Stimulated activated CD8-positive, alpha-beta memory T cell treated with anti-CD3 and anti-CD28 coated beads, Interleukin-15, amount 100 ng/mL, for 24 hours (primary cell): Measurements from ENCODE around the gene USP10.

Experiments
- DNase-seq: peaks from one replicate; pipeline ENCODE4 v3.0.0-alpha.2; 2020; ENCODE audit warnings: low read depth

Gene USP10

DNA sequence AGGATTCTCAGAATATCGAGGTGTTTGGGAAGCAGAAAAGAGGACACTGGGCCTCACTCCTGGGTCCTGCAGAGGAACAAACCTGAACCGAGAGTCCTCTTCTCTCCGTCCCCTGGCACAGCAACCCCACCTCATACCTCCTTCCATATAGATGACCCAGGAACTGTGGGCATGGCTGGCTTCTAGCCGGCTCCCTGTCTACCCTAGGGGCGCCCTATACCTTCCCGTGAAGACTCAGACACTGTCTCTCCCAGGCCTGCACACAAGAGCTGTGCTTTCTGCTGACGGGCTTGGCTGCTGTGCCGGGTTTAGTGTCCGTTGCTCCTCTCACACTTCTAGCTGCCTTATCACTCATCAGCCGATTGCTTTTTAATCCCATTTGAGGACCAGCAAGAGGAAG lies 73.5 kb downstream of the USP10 start:
- no peak for DNase-seq

DNA sequence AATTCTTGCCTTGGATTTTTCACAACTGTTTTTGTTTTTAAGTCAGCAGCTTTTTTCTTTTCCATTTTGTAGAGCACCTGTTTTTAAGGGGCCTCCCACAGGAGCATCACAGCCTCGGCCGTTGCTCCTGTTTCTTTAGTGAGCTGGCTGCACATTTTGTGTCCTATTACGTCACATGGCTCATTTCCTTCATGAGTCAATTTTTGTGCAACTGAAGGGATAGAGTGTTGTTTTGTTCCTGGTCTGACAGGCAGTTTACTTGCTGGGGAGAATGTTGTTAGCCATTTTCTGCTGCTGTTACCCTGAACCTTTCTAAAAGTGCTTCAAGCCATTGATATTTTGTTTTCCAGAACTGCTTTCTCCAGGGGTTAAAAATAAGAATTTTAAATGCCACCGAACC lies 75.0 kb downstream of the USP10 start:
- DNase-seq = no peak

DNA sequence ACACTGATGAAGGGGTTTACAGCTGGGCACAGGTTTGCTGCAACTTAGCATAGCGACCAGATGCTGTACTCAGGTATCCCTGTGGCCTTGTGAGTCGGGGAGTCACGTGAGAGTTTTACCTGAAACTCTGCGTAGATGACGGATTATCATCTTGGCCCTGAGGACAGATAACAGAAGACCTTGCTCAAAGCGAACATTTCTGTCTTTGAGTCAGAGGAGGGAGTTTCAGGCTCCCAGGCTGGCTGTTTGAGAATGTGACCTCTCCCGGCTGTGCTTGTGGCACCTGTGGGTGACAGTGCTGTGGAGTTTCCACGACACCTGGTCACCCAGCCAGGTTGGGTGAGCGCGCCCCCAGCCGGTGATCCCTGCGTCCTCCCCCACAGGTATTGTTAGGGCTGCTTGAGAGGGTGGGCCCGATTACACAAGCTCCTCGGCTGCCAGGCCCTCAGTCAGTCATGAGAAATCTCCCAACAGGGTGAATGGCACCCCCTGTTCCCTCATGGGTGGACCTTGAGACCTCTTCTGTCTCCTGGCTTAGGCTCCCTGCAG lies 75.5 kb downstream of the USP10 start:
- no peak for DNase-seq

DNA sequence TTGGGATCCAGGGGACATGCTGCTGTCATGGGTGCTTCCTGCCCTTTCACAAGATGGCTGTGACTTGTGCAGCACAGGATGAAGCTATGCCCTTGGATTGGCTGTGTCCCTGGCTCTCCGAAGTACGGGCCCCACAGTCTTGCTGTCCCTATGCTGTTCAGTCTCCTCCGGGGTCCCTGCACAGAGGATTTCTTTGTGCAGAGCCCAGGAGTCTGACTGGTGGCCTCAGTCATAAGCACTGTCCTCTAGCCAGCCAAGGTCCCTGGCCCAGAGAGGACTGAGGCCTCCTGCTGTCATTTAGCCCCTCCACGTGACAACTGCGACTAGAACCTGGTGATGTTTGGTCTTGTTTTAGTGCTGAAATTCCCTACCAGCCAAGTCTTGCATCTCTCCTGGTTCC lies 77.6 kb downstream of the USP10 start:
- DNase-seq = no peak

DNA sequence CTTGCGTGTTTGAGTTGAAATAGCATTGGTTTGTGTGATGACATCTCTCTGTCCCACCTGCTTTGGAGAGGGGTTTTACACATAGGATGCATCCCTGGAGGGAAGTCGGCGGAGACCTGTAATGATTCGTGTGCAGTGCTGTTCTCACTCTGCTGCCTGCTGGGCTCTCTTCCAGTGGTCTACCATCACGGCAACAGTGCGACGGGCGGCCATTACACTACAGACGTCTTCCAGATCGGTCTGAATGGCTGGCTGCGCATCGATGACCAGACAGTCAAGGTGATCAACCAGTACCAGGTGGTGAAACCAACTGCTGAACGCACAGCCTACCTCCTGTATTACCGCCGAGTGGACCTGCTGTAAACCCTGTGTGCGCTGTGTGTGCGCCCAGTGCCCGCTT lies 78.9 kb downstream of the USP10 start:
- DNase-seq = no peak

DNA sequence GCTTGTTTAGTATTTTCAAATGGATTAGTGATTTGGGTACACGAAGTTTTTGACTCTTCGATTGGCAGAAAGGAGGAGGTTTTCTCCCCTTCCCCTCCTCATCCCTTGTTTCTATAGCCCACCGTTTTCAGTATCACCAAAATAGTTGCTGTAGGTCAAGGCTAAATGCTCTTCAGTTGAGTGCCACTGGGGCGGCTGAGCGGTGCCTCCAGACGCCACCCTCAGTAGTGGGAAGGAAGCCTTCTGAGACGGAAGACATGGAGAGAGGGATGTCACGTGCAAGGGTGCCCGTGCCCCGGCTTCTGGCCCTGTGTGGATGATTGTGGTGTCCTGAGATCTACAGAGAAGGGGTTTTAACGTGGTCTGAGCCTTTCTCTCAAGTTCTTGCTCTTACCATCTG lies 80.3 kb downstream of the USP10 start:
- DNase-seq = no peak

DNA sequence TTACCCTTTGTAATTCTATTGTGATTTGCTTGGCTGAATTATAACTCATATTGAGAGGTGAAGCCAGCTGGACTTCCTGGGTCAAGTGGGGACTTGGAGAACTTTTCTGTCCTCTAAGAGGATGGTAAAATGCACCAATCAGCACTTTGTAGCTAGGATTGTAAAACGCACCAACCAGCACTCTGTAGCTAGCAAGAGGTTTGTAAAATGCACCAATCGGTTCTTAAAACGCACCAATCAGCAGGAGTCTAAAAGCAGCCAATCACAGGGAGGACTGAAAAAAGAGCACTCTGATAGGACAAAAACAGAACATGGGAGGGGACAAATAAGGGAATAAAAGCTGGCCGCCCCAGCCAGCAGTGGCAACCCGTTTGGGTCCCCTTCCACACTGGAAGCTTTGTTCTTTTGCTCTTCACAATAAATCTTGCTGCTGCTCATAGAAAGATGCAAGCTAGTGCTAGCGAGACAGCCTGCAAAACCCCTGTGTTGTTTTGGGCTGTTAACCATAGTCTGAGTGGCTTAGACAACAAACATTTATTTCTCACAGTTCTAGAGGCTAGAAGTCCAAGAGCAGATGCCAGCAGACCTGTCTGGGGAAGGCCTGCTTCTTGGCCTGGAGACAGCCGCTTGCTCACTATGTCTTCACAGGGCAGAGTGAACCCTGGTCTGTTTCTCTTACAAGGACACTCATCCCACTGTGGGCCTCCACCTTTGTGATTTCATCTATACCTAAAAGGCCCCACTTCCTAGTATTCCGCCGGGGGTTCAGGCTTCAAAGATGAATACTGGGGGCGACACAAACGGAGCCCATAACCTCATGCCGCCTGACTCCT lies 81.0 kb downstream of the USP10 start:
- no peak for DNase-seq

DNA sequence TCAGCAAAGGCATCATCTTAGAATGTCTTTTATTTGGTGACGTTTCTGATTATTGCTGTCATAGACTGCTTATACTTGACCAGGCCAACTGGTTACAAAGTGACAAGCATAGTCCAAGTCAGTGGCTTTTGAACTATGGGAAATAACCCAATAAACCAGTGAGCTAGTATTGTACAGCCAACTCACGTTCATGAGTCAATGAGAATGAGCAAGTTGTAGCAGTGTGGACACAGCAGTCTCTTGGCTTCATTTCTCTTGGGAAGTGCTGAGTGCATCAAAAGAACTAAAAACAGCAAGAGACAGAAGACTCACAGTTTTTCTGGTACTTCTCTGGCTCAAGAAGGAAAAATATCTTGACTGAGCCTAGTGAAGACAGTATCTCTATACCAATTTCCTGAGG lies 83.0 kb downstream of the USP10 start:
- no peak for DNase-seq

DNA sequence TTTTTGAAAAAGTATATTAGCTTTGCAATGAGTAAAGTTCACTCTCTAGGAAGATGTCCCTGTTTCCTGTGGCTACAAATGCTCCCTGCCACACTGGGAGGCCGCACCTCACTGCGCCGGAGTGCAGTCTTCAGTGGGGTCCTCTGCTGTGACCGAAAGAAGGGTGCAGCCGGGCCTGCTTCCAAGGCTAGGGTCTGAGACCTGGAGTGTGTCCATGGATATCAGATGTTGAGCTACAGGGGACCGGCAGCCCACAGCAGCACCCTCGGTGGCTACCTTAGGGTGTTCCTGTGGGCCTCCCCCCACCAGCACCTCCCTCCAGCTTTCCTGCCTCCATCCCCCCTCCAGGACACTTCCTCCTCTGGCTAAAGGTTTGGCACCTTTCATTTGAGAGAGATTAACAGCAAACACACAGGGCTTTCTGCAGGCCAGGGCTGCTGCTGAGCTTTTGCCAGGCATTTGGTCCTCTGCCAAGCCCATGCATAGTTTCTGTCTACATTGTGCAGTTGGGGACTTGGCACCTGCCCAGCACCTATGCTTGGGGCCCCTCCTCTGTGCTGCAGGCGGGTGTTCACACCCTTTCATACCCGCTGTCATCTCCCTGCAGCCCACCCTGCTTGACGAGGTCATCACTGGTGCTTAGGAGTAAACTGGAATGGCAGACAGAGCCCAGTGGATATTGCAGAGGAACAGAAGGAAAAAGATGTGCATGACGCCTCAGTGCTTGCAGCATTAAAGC lies 86.2 kb downstream of the USP10 start:
- DNase-seq = no peak

DNA sequence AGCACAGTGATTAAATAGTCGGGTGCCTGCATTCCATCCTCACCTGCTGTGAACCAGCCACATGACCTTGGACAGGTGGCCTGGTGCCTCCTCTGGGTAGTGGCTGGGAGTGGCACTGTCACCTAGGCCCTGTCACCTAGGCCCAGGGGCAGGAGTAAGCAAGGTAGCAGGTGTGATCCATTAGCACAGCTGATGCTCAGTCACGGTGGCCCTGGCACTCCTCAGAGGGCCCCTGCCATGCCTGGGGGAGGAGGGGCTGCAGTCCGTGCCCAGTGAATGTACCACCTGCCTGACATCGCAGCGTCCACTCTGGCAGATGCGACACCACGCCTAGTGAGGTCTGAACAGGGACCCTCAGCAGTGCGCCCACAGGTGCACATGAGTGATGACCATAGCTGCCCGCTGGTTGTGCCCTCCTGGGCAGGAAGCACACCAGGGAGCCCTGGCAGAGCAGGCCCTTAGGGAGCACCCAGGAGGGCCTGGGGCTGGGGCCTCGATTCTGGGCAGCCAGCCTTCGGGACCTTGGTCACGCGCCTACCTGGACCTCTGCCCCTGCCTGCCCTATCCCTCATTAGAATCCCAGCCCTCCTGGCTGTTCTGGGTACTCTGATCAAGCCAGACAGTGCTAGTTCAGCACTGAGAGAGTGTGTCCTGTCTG lies 86.9 kb downstream of the USP10 start:
- no peak for DNase-seq

DNA sequence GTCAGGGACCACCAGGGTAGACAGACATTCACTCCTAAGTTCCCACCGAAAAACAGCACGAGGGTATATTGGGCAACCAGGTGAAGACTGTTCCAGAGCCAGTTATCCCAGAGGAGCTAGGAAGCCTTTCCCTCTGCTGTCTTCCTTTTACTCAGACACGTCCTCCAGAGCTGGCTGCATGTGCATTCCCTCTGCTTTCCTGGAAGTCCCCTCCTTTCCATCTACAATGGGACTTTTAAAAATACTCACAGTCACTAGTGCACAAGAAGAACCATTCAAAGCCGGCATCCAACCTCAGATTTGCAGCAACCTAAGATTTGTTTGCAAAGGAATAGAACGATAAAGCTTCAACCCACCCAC lies 87.4 kb downstream of the USP10 start:
- DNase-seq = no peak

DNA sequence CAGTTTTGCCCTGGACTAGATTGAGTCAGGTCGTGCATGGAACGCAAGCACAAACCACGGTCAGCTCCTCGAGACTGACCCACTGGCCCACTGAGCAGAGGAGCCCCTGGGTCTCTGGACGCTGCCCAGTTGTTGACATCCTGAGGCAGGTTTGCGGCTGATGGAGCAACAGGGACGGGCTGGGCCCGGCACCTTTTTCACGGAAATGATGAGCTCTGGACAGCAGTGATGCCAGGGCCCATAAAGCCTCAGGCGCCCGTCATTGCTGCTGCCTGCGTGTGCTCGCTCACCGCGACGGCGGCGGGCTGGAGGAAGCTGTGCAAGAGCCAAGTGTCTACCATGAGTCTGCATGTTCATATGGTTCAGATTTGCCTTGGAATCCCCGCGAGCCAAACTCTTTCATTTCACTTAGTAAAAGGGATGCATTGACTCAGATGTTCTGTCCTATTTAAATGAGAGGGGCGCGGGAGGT lies 89.2 kb downstream of the USP10 start:
- DNase-seq = no peak

DNA sequence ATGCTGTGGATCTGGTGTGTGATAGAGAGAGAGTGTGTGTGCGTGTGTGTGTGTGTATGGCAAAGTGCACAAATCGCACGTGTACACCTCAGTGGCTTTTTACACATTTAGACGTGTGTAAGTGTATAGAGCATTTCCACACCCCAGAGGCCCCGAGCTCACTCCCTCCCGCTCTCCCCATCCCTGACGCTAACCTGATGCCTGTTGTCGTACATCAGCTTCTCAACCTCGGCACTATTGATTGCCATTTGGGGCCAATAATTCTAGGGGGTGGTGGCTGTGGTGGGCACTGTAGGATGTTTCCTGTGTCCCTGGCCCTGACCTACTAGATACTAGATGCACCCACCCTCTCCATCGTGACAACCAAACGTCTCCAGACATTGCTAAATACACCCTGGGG lies 89.6 kb downstream of the USP10 start:
- DNase-seq = no peak

DNA sequence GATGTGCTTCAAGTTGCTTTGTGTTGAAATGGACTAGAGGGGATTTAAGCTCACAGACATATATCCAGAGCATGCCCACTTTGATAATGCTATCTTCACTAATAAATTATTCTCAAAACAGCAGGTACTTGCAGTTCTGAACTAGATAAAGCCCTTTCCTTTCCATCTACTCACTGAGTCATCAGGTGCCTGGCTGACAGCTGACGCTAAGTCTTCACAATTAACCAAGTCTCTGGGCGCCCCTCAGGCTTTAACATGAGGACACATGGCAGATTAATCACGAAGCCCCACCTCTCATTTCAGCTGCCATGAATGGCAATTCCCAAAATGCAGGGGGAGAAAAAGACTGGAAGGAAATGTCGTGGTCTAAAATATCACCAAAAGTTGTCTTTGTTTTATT lies 90.5 kb downstream of the USP10 start:
- no peak for DNase-seq

DNA sequence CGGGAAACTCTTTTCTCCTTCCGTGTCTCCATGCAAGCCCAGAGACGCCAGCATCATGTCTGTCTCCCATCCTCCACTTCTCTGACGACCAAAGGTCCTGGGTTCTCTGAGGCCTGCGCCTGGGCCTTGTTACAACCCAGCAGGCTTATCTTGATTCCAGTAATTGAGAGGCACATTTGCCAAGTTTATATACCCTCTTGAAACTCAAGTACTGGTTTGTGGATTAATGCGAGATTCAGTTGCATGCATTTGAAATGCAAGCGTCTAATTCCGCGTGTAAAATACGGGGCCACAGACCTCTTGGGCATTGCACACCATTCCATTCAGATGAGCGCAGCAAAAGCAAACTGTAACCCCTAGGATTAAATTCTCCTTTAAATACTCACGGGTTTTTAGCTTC lies 91.3 kb downstream of the USP10 start:
- DNase-seq = no peak

DNA sequence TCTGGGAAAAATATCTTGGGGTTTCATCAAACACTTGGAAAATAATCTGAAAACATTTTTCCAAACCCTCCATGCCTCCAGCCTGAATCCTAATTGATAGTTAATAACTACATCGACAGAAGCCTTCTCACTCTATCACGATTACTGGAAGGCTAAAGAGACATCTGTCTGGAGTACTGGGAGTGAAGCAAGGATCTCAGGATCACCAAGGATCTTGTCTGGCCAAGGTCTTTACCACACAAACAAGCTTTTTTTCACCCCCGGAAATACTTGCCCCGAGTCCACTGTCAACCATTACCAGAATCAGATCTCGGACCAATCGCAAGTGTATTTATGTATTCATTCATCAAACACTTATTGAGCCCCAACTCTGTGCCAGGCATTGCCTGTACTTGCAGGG lies 91.7 kb downstream of the USP10 start:
- DNase-seq = no peak

DNA sequence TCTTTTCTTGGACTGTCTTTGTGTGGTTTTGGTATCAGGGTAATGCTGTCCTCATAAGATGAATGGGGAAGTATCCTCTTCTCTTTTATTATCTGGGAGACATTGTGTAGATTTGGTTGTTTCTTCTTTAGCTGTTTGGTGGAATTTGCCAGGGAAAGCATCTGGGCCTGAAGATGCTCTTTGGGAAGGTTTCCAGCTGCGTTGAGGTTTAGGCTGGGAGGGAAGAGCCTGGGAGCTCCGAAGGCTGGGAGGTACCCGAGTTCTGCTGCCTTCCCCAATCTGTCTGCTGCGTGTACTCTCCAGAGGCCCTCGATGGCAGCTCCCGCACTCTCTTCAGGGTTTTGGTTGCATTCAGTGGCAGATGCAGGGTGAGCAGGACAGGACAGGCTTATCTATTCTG lies 94.4 kb downstream of the USP10 start:
- DNase-seq = no peak

DNA sequence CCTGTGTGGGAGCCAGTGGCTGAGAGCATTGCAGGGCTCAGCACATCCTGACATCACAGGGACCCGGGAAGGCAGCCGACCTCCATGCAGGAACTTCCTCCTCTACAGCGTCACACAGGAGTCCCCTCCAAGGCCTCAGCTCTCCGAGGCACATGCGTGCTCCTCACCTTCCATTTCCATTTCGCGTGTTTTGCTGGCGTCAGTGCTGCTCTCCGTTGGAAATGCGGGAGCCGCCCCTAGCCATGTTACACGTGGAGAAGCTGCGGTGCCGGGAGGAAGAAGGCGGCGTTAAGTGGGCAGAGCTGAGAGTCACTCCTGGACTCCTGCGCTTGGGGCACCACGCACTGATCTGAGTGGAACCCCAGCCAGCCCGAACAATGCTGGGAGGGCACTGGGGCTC lies 94.8 kb downstream of the USP10 start:
- DNase-seq = no peak

DNA sequence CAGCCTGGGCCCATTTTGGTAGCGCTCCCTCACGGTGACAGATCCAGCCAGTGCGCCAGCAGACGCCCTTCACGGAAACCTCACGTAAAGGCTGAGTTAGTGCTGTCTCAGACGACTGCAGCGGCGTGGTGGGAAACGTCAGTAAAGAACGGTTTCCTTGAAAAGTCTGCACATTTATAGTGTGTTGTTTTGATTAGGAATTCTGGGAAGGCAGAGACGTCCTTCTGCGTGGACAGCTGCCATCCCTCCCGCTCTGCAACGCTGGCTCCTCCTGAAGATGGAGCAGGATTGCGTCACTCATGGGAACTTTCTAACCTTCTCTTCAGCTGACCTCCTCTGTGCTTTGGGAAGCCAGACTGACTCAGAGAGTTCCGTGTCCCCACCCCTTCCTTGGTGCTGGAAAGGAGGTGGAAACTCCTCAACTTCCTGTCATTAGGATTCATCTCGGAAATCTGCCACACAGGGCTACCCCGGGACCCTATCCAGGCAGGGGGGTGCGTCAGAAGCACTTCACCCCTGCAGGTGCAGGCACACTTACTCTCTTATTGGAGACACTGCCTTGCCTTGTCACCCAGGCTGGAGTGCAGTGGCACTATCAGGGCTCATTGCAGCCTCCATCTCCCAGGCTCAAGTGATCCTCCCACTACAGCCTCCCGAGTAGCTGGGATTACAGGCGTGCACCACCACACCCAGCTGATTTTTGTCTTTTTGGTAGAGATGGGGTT lies 95.7 kb downstream of the USP10 start:
- no peak for DNase-seq

DNA sequence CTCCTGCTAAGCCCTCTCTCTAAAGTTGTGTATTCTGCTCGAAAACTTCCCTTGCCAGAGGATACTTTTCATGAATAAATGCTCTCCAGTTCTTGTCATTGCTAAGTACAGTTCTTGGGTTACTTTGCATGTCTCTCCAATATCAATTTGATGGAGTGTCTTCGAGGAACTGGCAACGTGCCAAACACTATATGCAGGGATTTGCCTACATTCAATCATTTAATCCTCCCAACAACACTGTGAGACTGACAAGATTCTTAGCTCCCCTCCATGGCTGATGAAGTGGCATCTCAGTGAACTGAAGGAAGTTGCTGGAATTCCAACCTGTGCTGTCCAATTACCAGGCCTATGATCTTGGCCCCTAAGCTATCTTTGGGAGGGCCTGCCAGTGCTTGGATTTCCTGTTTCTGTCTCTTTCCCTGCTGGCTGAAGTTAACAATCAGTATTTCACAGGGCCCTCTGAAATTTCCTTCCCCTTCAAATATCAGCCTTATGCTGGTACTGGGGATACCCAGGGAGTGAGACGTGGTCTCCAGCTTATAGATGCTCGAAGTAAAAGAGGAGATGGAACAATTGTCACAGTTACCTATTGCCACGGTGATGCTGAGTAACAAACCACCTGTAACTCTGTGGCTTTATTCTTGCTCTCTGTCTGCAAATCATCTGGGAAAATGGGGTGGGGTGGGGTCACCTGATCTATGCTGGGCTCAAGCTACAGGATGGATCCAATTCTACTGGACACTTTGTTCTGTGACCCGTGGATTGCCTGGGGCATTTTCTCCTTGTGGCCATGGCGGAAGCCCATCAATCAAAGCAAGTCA lies 100.6 kb downstream of the USP10 start:
- DNase-seq = no peak

DNA sequence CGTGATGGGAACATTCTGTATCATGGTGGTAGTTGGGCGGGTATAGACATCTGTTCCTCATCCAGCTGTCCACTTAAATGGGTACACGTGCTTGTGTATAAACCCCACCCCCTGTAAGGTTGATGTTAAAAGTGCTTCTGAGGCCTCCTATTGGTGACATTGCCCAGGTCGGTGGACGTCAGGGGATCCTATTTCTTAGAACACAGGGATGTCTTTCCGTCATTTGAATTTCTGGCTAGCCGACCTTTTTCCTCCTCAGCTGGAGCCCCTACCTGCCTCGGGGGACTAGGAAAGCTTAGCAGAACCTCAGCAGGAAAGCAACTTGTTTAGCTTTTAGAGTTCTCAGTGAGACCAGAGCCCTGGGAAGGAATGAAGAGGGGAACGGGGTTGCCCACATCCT lies 103.3 kb downstream of the USP10 start:
- DNase-seq = no peak
